Activated CD8-positive, alpha-beta T cell treated with anti-CD3 and anti-CD28 coated beads, Interleukin-2, amount 10 ng/mL, durations not matched to agents 7 days and 5 days (primary cell): ENCODE measurements around the gene TP53RK. TPM values are rescaled to one million over a fixed set of nuclear protein-coding genes. Genes with fewer than 3 reads are reported as not detected.

ENCODE experiments used
- ATAC-seq: fragments of 150-1000 bp; cut with Tn5 transposase; one replicate; pipeline ENCODE4 v1.10.0; 2021; ENCODE audit warnings: moderate library complexity
- CTCF ChIA-PET: fragments of 350-600 bp; sonication (Branson Sonifier 250); formaldehyde crosslinking; loops from one replicate; lab custom pipeline; 2021; ENCODE audit warnings: antibody characterized with exemption; lab: Charles Lee
- POLR2A ChIA-PET: fragments of 350-600 bp; sonication (Branson Sonifier 250); formaldehyde crosslinking; loops from one replicate; lab custom pipeline; 2021; ENCODE audit warnings: antibody characterized with exemption; lab: Charles Lee
- DNase-seq: peaks from one replicate; pipeline ENCODE4 v3.0.0-alpha.2; 2020
- H3K27ac Mint-ChIP-seq: one replicate; pipeline ENCODE4 v1.8.0; 2021; ENCODE audit warnings: mild to moderate bottlenecking, mixed read lengths
- H3K27me3 Mint-ChIP-seq: one replicate; pipeline ENCODE4 v1.8.0; 2021; ENCODE audit warnings: low read depth, mixed read lengths
- H3K36me3 Mint-ChIP-seq: one replicate; pipeline ENCODE4 v1.8.0; 2021; ENCODE audit warnings: low read depth, mixed read lengths
- H3K4me1 Mint-ChIP-seq: one replicate; pipeline ENCODE4 v1.8.0; 2021; ENCODE audit warnings: low read depth, mixed read lengths
- H3K4me3 Mint-ChIP-seq: one replicate; pipeline ENCODE4 v1.8.0; 2021; ENCODE audit warnings: mild to moderate bottlenecking, mixed read lengths
- H3K9me3 Mint-ChIP-seq: one replicate; pipeline ENCODE4 v1.8.0; 2022; ENCODE audit warnings: mixed read lengths; ENCODE audit not compliant: insufficient read depth
- total RNA-seq, 2 experiments: library from RNA; stranded (reverse); gene quantifications; one replicate each; pipeline ENCODE4 v1.2.3, GENCODE V29; 2021

Gene TP53RK
- total RNA-seq, 2 experiments from 2014 or later: 15.8 to 15.9 TPM

DNA sequence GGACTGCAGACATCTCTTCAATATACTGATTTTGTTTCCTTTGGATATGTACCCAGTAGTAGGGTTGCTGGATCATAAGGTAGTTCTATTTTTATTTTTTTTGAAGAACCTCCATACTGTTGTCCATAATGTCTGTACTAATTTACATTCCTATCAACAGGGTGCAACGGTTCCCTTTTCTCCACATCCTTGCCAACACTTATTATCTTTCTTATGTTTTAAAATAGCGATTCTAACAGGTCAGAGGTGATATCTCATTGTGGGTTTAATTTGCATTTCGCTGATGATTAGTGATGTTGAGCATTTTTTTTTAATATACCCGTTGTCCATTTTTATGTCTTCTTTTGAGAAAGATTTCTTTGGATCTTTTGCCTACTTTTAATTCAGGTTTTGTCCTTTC lies 2.0 kb upstream of the TP53RK start:
- peaks cover 38% of the 10 kb centered on the region for H3K4me1 Mint-ChIP-seq
- H3K36me3 Mint-ChIP-seq: peaks cover 9% of the 10 kb centered on the region
- H3K27ac Mint-ChIP-seq: no peak overlapping the region
- CTCF ChIA-PET: interaction anchor here (2.8 kb wide), 1 partner anchor 11 kb away, joined by 17 read pairs; no protein-coding TSS in a partner anchor
- H3K27me3 Mint-ChIP-seq: no peaks in the 10 kb centered on the region
- no peak overlapping the region for H3K4me3 Mint-ChIP-seq
- no peaks in the 10 kb centered on the region for H3K9me3 Mint-ChIP-seq
- DNase-seq (no peak), ATAC-seq (no peak)
- POLR2A ChIA-PET: no interaction called here

GRCh38 chr20:46690219-46691106 lies 1.2 kb upstream of the TP53RK start:
- H3K4me3 Mint-ChIP-seq: peak overlapping the region; percentile 85
- peaks cover 14% of the 10 kb centered on the region for H3K36me3 Mint-ChIP-seq
- DNase-seq: no peak
- H3K27me3 Mint-ChIP-seq: no peaks in the 10 kb centered on the region
- CTCF ChIA-PET: interaction anchor here (1.2 to 5.7 kb wide), 6 partner anchors 9 to 146 kb away, joined by 4 to 49 read pairs (median 10); no protein-coding TSS in a partner anchor
- peaks cover 44% of the 10 kb centered on the region for H3K4me1 Mint-ChIP-seq
- ATAC-seq: no peak
- no peaks in the 10 kb centered on the region for H3K9me3 Mint-ChIP-seq
- POLR2A ChIA-PET: interaction anchor here (1.4 kb wide), 1 partner anchor 152 kb away, joined by 5 read pairs; no protein-coding TSS in a partner anchor
- H3K27ac Mint-ChIP-seq: peak overlapping the region; percentile 27

DNA sequence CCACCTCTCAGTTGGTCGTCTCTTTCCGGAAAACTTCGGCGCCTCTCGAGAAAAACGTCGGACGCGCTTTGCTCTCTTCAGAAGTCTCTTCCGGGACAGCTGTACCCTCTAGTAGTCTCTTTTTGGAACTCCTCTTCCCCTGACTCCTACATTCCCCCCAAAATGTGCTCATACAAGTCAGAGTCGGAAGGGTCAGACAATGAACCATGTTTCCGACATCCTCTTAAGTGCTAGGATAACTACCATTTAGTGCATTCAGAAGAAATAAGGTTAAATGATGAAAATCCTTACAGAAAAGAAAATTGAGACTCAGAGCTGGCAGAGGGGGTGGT lies 476 bp upstream of the TP53RK start:
- Mint-ChIP-seq H3K27ac (peak overlapping the region; percentile 88), H3K9me3 (no peaks in the 10 kb centered on the region), H3K36me3 (peaks cover 20% of the 10 kb centered on the region), H3K4me3 (peak overlapping the region; percentile 85), H3K27me3 (no peaks in the 10 kb centered on the region), H3K4me1 (peaks cover 47% of the 10 kb centered on the region)
- ChIA-PET POLR2A (interaction anchor here (1.4 to 1.6 kb wide), 2 partner anchors 145 to 151 kb away, joined by 5 read pairs; no protein-coding TSS in a partner anchor), CTCF (interaction anchor here (1.0 to 5.7 kb wide), 7 partner anchors 9 to 177 kb away, joined by 3 to 49 read pairs (median 5); no protein-coding TSS in a partner anchor)
- ATAC-seq: no peak
- DNase-seq: no peak

DNA sequence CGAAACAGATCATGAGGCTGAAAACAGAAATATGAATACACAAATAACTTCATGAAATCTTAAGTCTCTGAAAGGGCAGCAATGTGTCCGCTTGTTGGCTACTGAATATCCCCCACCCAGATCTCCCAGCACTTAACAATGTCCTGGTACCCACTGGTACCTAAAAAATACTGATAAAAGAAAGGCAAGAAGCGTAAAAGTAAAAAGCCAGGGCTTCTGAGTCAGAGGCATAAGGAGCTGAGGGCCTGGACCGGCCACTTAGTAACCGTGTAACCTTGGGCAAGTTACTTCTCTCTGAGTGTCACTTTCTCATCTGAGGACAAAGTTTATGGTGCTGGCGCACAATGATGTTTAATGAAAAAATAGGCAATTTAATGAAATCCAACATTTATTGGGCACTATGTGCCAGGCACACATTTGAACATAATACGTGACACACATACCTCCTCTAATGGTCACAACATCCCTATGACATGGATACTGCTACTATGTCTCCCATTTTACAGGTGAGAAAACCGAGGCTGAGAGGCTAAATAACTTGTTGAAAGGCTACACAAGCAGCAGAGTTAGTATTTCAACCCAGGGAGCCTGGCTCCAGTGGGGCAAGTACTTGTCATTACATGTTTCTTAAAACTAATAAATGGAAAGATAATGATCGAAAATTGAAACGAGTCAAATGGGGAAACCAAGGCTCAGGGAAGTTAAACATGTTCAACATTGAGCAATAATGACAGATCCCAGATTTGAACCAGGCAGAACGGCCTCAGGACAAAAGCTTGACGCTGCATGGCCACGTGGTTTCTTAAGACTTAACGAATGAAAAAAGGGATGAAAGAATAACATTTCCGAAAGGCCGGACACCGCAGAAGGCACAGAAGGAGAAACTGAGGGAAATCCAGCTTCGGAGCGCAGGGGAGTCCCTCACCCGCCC lies 828 bp downstream of the TP53RK start:
- POLR2A ChIA-PET: interaction anchor here (0.8 to 1.8 kb wide), 6 partner anchors 14 to 175 kb away, joined by 3 to 5 read pairs (median 4); partner anchors contain the start of gene ZNF334

DNA sequence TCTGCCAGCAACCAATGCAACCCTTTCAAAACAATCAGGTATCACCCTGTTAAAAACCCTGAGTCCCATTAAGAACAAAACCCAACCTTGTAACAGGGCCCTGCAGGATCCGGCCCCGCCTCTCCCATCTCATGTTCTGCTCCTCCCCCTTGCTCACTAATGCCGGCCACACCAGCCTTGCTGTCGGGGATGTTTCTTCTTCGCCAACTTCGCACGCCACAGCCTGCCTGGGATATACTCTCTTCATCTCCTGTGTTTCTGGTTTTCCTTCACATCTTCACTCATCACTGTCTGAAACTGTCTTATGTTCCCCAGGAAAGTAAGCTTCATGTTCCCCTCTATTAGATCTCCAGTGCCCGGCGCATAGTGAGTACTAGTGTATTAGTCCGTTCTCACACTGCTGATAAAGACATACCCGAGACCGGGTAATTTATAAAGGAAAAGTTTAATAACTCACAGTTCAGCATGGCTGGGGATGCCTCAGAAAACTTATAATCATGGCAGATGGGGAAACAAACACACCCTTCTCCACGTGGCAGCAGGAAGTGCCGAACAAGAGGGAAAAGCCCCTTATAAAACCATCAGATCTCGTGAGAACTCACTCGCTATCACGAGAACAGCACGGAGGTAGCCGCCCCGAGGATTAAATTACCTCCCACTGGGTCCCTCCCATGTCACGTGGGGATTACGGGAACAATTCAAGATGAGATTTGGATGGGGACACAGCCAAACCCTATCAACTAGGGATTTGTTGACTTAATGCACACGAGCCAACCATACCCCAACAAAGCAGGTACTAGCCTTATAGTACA lies 5.1 kb downstream of the TP53RK start:
- ChIA-PET POLR2A (no interaction called here), CTCF (interaction anchor here (3.6 to 6.9 kb wide), 2 partner anchors 10 to 140 kb away, joined by 10 to 79 read pairs; no protein-coding TSS in a partner anchor)
- Mint-ChIP-seq H3K27ac (no peak overlapping the region), H3K36me3 (peaks cover 22% of the 10 kb centered on the region), H3K9me3 (no peaks in the 10 kb centered on the region), H3K27me3 (no peaks in the 10 kb centered on the region), H3K4me1 (peaks cover 43% of the 10 kb centered on the region), H3K4me3 (no peak overlapping the region)
- DNase-seq: no peak
- no peak for ATAC-seq

More for the DNA sequence above, 828 bp downstream of the TP53RK start:
- DNase-seq: no peak
- ATAC-seq: no peak
- H3K36me3 Mint-ChIP-seq: peaks cover 22% of the 10 kb centered on the region
- CTCF ChIA-PET: interaction anchor here (0.8 to 5.7 kb wide), 8 partner anchors 8 to 204 kb away, joined by 3 to 49 read pairs (median 4); no protein-coding TSS in a partner anchor
- H3K4me3 Mint-ChIP-seq: peak overlapping the region; percentile 85
- H3K27ac Mint-ChIP-seq: peak overlapping the region; percentile 83
- H3K4me1 Mint-ChIP-seq: peaks cover 40% of the 10 kb centered on the region
- no peaks in the 10 kb centered on the region for H3K9me3 Mint-ChIP-seq
- H3K27me3 Mint-ChIP-seq: no peaks in the 10 kb centered on the region

GRCh38 chr20:46683668-46683938 lies 5.6 kb downstream of the TP53RK start:
- Mint-ChIP-seq H3K27ac (no peak overlapping the region), H3K27me3 (no peaks in the 10 kb centered on the region), H3K4me3 (no peak overlapping the region), H3K9me3 (no peaks in the 10 kb centered on the region), H3K36me3 (peaks cover 22% of the 10 kb centered on the region), H3K4me1 (peaks cover 43% of the 10 kb centered on the region)
- ATAC-seq (no peak), DNase-seq (no peak)
- ChIA-PET POLR2A (no interaction called here), CTCF (interaction anchor here (1.6 to 6.9 kb wide), 4 partner anchors 11 to 139 kb away, joined by 5 to 79 read pairs (median 18); partner anchors contain the start of gene OCSTAMP)

DNA sequence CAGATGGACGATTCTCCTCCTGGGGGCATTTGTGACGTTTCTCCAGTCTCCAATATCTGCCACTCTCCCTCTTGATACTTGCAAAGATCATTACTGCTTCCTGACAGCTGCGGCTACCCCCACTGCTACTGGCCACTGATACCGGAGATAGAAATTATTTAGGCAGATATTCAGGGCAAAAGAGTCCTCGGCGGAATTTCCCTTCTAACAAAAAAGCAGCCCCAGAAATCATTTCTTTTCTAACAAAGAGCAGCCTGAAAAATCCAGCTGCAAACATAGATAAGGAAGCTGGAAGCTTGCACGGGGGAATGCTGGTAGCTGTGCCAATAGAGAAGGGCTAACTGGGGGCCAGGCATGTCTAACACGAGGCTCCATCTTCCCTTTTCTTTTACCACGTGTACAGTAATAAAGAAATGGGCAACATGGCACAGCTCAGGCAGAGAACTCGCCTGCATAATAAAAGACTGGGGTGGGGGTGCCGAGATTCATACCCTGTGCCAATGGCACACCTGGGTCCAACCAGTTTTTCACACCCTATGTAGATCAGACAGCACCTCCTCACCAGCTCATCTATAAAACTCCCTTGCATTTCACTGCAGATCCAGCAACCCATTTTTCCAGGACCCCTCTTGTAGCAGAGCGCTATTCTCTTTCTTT lies 6.1 kb downstream of the TP53RK start:
- DNase-seq (no peak), ATAC-seq (no peak)
- ChIA-PET CTCF (interaction anchor here (1.4 to 6.9 kb wide), 6 partner anchors 11 to 163 kb away, joined by 4 to 79 read pairs (median 8); partner anchors contain the start of gene OCSTAMP), POLR2A (interaction anchor here (0.5 kb wide), 1 partner anchor 32 kb away, joined by 3 read pairs; the partner anchor contains the start of gene SLC13A3)
- H3K4me3 Mint-ChIP-seq: no peak overlapping the region
- peaks cover 39% of the 10 kb centered on the region for H3K4me1 Mint-ChIP-seq
- no peak overlapping the region for H3K27ac Mint-ChIP-seq
- no peaks in the 10 kb centered on the region for H3K9me3 Mint-ChIP-seq
- H3K27me3 Mint-ChIP-seq: no peaks in the 10 kb centered on the region
- H3K36me3 Mint-ChIP-seq: peaks cover 22% of the 10 kb centered on the region

GRCh38 chr20:46682063-46682821 lies 7.0 kb downstream of the TP53RK start:
- peaks cover 30% of the 10 kb centered on the region for H3K4me1 Mint-ChIP-seq
- no peaks in the 10 kb centered on the region for H3K9me3 Mint-ChIP-seq
- DNase-seq (no peak), ATAC-seq (no peak)
- ChIA-PET POLR2A (no interaction called here), CTCF (interaction anchor here (0.9 to 6.9 kb wide), 7 partner anchors 120 to 162 kb away, joined by 3 to 79 read pairs (median 5); partner anchors contain the start of gene OCSTAMP)
- no peak overlapping the region for H3K27ac Mint-ChIP-seq
- no peak overlapping the region for H3K4me3 Mint-ChIP-seq
- H3K36me3 Mint-ChIP-seq: peaks cover 20% of the 10 kb centered on the region
- no peaks in the 10 kb centered on the region for H3K27me3 Mint-ChIP-seq

DNA sequence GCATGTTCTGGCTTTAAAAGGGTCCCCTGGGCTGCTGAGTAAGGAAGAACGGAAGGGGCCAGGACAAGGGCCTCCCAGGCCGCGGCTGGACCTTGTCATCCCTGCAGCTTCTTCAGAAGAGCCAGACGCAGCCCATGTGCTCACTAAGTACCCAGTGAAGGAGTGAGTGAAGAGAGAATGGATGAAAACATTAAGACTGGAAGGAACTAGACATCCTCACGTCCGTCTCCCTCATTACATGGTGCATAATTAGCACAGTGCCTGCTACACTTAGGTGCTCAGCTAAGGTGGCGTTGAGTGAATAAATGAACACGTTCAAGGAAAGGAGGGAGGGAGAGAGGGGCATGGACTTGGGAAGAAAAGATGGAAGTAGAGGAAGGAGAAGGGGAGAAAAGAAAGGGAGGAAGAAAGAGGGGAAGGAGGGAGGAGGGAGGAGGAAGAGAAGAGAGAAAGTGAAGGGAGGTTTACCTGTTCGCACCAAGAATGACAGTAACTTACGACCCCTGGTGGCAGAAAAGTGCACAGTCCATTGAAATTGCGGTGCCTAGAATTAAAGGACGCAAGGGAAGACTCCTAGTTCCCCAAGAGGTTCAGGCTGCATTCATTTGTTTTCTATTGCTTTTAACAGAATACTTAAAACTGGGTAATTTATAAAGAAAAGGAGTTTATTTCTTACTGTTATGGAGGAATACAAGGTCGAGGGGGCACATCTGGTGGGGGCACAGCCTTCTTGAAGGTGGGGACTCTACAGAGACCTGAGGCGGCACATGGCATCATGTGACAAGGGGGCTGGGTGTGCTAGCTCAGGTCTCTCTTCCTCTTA lies 8.0 kb downstream of the TP53RK start:
- peaks cover 13% of the 10 kb centered on the region for H3K36me3 Mint-ChIP-seq
- no peak overlapping the region for H3K4me3 Mint-ChIP-seq
- ChIA-PET POLR2A (no interaction called here), CTCF (interaction anchor here (0.7 to 6.9 kb wide), 20 partner anchors 8 to 169 kb away, joined by 3 to 79 read pairs (median 5); partner anchors contain the start of genes OCSTAMP and TP53RK)
- DNase-seq (peak; percentile 82), ATAC-seq (peak; percentile 80)
- H3K9me3 Mint-ChIP-seq: no peaks in the 10 kb centered on the region
- peak overlapping the region; percentile 30 for H3K27ac Mint-ChIP-seq
- H3K27me3 Mint-ChIP-seq: no peaks in the 10 kb centered on the region
- peaks cover 21% of the 10 kb centered on the region for H3K4me1 Mint-ChIP-seq
